Panc1 (cell line): ENCODE measurements around the gene CD276. TPM values are rescaled to one million over a fixed set of nuclear protein-coding genes. Genes with fewer than 3 reads are reported as not detected.

Source experiments
- ATAC-seq: fragments of 200-7000 bp; cut with Tn5 transposase; 2 replicates; pipeline ENCODE4 v1.9.1; 2020; ENCODE audit warnings: mild to moderate bottlenecking, moderate library complexity
- BruUV-seq: library from RNA; stranded (reverse); fragments of 400-500 nt; replicated peaks from 2 replicates; lab custom pipeline; 2021; lab: Mats Ljungman, UMichigan
- CTCF ChIA-PET: fragments of 300-600 bp; sonication (Branson Sonifier 250); formaldehyde crosslinking; loops from one replicate; lab custom pipeline; 2022; ENCODE audit warnings: antibody characterized with exemption; lab: Charles Lee
- POLR2A ChIA-PET: fragments of 300-600 bp; sonication (Branson Sonifier 250); formaldehyde crosslinking; loops from one replicate; lab custom pipeline; 2022; ENCODE audit warnings: antibody characterized with exemption; lab: Charles Lee
- DNase-seq: peaks from one replicate; pipeline ENCODE4 v3.0.0-alpha.2; 2010; ENCODE audit warnings: low read depth, low spot score
- H3K27ac ChIP-seq: 2 replicates; pipeline ENCODE4 v1.5.1; 2011; ENCODE audit warnings: mild to moderate bottlenecking, low read length, inconsistent platforms
- H3K27me3 ChIP-seq: fragments of 200-500 bp; sonication (Bioruptor generic); 2 replicates; pipeline ENCODE4 v1.6.0; 2014; ENCODE audit warnings: low read length, inconsistent platforms; ENCODE audit not compliant: control insufficient read depth, insufficient read depth
- H3K36me3 ChIP-seq: fragments of 200-500 bp; sonication (Bioruptor generic); 2 replicates; pipeline ENCODE4 v1.5.1; 2014; ENCODE audit warnings: inconsistent platforms, mild to moderate bottlenecking, low read length, moderate library complexity; ENCODE audit not compliant: control insufficient read depth, insufficient read depth
- H3K4me1 ChIP-seq: 2 replicates; pipeline ENCODE4 v1.5.1; 2011; ENCODE audit warnings: inconsistent platforms, mild to moderate bottlenecking, low read length, moderate library complexity; ENCODE audit not compliant: control insufficient read depth, insufficient read depth
- H3K4me3 ChIP-seq, 2 experiments: 2 replicates each; pipeline ENCODE4 v1.5.1; 2011 to 2012; ENCODE audit warnings: low read depth in 2 of 2, low read length in 2 of 2, mild to moderate bottlenecking in 2 of 2, inconsistent platforms in 1 of 2, moderate library complexity in 1 of 2
- H3K9me3 ChIP-seq: fragments of 200-500 bp; sonication (Bioruptor generic); 2 replicates; pipeline ENCODE4 v1.5.1; 2014; ENCODE audit warnings: low read depth, mild to moderate bottlenecking, inconsistent platforms, low read length, moderate library complexity; ENCODE audit not compliant: control insufficient read depth, insufficient read depth
- POLR2AphosphoS5 ChIP-seq: IDR thresholded peaks from 2 replicates; pipeline ENCODE4 v1.6.1; 2012; ENCODE audit warnings: mild to moderate bottlenecking, low read depth, low read length, moderate library complexity
- REST ChIP-seq, 2 experiments: IDR thresholded peaks; 2 replicates each; pipeline ENCODE4 v1.6.1; 2011 to 2012; ENCODE audit warnings: low read depth in 2 of 2, control low read depth in 1 of 2, low read length in 1 of 2, mild to moderate bottlenecking in 1 of 2, moderate library complexity in 1 of 2; ENCODE audit not compliant: insufficient read depth in 1 of 2
- SIN3A ChIP-seq: IDR thresholded peaks from 2 replicates; pipeline ENCODE4 v1.6.1; 2012; ENCODE audit warnings: low read depth, mild to moderate bottlenecking, low read length, moderate library complexity, borderline replicate concordance; ENCODE audit not compliant: insufficient read depth
- TCF7L2 ChIP-seq: IDR thresholded peaks from 2 replicates; pipeline ENCODE4 v1.6.1; 2011; ENCODE audit warnings: mild to moderate bottlenecking, low read depth, low read length, inconsistent platforms
- in situ Hi-C: cut with HindIII; loops from 2 replicates; pipeline ENCODE4 v1.10.0; 2016; ENCODE audit warnings: low sequenced_read_pairs, low pct_unique_long_range_greater_than_20kb
- intact Hi-C: fragments of 100-400 bp; cut with micrococcal nuclease; formaldehyde crosslinking; loops from one replicate; pipeline ENCODE4 v1.10.0; 2022; ENCODE audit not compliant: unreplicated experiment
- total RNA-seq: library from RNA; stranded (reverse); gene quantifications from one replicate; pipeline ENCODE4 v1.2.1, GENCODE V29; 2021; ENCODE audit not compliant: unreplicated experiment
- TF ChIP-seq, protein P1 (sequence below): fragments of 450-650 bp; IDR thresholded peaks from 2 replicates; pipeline ENCODE4 v1.5.1; 2017; ENCODE audit warnings: mild to moderate bottlenecking

Gene CD276
- total RNA-seq, 1 experiment from 2014 or later = 99.1 TPM

DNA sequence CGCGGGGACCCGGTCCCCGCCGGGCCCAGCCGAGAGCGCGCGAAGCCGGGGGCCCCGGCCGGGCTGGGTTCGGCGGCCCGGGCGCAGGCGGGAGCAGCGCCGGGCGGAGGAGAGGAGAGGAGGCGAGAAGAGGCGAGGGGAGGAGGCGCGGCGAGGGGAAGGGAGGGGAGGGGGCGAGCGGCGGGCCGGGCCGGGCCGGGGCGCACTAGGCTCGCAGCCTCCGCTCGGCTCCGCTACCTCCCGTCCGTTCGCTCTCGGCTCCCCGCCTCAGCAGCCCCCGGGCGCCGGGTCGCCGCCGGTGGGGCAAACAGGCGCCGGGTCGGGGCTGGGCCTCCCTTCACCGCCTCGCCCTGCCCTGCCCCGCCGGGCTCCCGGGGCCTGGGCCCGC, 68.6 kb downstream of the CD276 start:
- ATAC-seq (peak; percentile 68), DNase-seq (no peak)
- no peaks in the 10 kb centered on the region; the same call in 1 of the 2 replicates for H3K27me3 ChIP-seq
- no peaks in the 10 kb centered on the region for H3K9me3 ChIP-seq
- CTCF ChIA-PET = no interaction called here
- H3K4me1 ChIP-seq = peaks cover 3% of the 10 kb centered on the region; the same call in 1 of the 2 replicates
- TF ChIP-seq, protein P1, sequence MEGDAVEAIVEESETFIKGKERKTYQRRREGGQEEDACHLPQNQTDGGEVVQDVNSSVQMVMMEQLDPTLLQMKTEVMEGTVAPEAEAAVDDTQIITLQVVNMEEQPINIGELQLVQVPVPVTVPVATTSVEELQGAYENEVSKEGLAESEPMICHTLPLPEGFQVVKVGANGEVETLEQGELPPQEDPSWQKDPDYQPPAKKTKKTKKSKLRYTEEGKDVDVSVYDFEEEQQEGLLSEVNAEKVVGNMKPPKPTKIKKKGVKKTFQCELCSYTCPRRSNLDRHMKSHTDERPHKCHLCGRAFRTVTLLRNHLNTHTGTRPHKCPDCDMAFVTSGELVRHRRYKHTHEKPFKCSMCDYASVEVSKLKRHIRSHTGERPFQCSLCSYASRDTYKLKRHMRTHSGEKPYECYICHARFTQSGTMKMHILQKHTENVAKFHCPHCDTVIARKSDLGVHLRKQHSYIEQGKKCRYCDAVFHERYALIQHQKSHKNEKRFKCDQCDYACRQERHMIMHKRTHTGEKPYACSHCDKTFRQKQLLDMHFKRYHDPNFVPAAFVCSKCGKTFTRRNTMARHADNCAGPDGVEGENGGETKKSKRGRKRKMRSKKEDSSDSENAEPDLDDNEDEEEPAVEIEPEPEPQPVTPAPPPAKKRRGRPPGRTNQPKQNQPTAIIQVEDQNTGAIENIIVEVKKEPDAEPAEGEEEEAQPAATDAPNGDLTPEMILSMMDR = no peak
- TF ChIP-seq TCF7L2 = no peak
- no peak for TF ChIP-seq REST (IDR thresholded peaks at IDR 0.05; ENCODE audit: insufficient read depth in 1 of 2, low read depth in 2 of 2, low read length in 1 of 2)
- no peak for TF ChIP-seq POLR2AphosphoS5
- TF ChIP-seq SIN3A = no peak
- POLR2A ChIA-PET = no interaction called here
- H3K27ac ChIP-seq = no peak overlapping the region
- in situ Hi-C loops (no loop called here), intact Hi-C loops (no loop called here)
- H3K36me3 ChIP-seq = no peaks in the 10 kb centered on the region
- H3K4me3 ChIP-seq = peak overlapping the region; percentile 36 to 45; a peak in 3 of 4 replicates
- no TSS peak for BruUV-seq

DNA sequence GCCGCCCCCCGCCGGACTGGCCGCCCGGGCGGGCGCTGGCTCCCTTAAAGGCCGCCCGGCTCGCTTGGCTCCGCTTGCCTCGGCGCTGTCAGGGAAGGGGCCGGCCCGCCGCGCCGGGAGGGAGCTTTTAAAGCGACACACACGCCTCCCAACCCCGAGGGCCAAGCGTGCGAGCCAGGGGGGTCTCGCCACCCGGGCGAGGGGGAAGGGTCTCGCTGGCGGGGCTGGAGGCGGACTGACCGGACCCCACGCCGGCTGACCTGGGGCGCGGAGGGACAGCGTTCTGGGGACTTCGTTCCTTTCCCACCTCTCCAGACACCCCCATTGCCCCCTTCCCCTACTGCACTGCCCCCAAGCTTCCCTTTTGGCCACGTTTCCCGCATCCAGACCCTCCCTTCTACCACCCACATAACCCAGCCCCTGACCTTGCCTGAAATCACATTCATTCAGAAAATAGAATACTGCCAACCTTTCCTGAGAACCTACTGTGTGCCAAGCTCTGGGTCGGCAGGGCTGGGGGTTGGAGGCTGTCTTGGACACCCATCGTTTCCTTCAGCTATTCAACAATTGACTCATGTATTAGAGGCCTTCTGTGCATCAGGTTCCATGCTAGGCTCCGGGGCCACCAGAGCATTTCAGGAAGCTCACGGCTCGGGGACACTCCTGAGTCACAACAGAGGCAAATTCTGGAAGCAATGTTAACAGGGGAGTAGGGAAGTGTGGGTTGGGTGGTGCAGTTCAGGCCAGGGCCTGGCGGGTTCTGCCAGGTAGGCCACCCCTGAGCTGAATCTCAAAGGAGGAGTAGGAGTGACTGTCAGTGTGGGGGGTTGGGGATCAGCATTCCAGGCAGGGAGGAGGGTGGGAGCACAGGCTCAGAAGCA, 69.3 kb downstream of the CD276 start, which contains the start of gene INSYN1:
Gene INSYN1, minus strand, starts transcription at position 102 of the 881 bp plus-strand sequence. CDS start 2,221 bp downstream, outside the sequence.
- H3K27ac ChIP-seq = no peak within 1 kb of the TSS
- no TSS peak for BruUV-seq
- ATAC-seq (peak; percentile 68), DNase-seq (no peak)
- H3K4me3 ChIP-seq = peak within 1 kb of the TSS; percentile 36 to 45
- in situ Hi-C loops (no loop called here), intact Hi-C loops (no loop called here)
- ChIA-PET POLR2A (no interaction called here), CTCF (no interaction called here)
- H3K36me3 ChIP-seq = no peaks in the 10 kb centered on the region
- H3K4me1 ChIP-seq = peaks cover 3% of the 10 kb centered on the region; the same call in 1 of the 2 replicates
- TF ChIP-seq, protein P1 = no peak
- TF ChIP-seq POLR2AphosphoS5 = no peak
- no peak for TF ChIP-seq TCF7L2
- no peak for TF ChIP-seq SIN3A
- no peak for TF ChIP-seq REST (IDR thresholded peaks at IDR 0.05; ENCODE audit: insufficient read depth in 1 of 2, low read depth in 2 of 2, low read length in 1 of 2)
- H3K9me3 ChIP-seq = no peaks in the 10 kb centered on the region
- H3K27me3 ChIP-seq = no peaks in the 10 kb centered on the region; the same call in 1 of the 2 replicates
